Mammary microvascular endothelial cell (primary cell): ENCODE data around the gene KATNAL1. TPM values are rescaled to one million over a fixed set of nuclear protein-coding genes. Genes with fewer than 3 reads are reported as not detected.

Experiments used
- total RNA-seq: library from RNA; depleted of rRNA; stranded (reverse); fragments of >200 nt; gene quantifications from 2 replicates; pipeline ENCODE4 v1.2.3, GENCODE V29; 2015

The KATNAL1 gene
- 12.9 and 13.4 TPM in 2 replicates for total RNA-seq

GRCh38 chr13:30307194-30307970, at the start of gene KATNAL1:
Gene KATNAL1 (minus strand): TSS chr13:30307551. CDS start chr13:30283777, 23,774 bp downstream.

Other genes starting within 250 kb of the KATNAL1 start
- gene UBE2L5, start 114.9 kb upstream of the KATNAL1 start, total RNA-seq = 0.73 TPM in 1 of 2 replicates, not detected in the other
- gene HMGB1, start 158.4 kb upstream of the KATNAL1 start, total RNA-seq = 616 and 704 TPM in 2 replicates